HFF-Myc (cell line): ENCODE measurements around the gene DAZL.

Source experiments
- DNase-seq: peaks from one replicate; pipeline ENCODE4 v3.0.0-alpha.2; 2011; ENCODE audit warnings: low read depth; ENCODE audit errors: extremely low read depth
- H3K4me3 ChIP-seq: replicated peaks from 2 replicates; pipeline ENCODE4 v1.5.1; 2011; ENCODE audit warnings: low read depth, mild to moderate bottlenecking, control low read depth, low read length
- TF ChIP-seq, protein P1 (sequence below): IDR thresholded peaks from 2 replicates; pipeline ENCODE4 v1.5.1; 2012; ENCODE audit warnings: mild to moderate bottlenecking, low read depth, low read length, control low read depth; ENCODE audit errors: missing control alignments

Gene DAZL

DNA sequence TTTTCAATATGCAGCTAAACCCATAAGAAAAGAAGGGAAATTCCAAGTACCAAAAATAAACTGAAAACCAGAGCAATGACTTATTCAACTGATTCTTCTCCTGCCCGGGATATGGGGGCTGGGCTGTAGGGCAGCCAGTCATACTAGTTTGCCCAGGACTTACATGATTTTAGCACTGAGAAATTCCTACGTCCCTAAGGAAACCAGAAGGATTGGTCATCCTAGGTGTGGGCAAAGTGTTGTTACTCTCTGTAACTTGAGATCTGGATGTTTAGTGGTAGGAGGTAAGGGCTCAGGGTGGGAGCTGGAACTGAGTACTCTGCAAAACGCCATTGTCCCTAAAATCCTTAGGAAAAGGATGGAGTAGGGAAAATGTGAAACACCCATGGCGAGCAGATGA is 1.2 kb upstream of the DAZL start:
- TF ChIP-seq, protein P1, sequence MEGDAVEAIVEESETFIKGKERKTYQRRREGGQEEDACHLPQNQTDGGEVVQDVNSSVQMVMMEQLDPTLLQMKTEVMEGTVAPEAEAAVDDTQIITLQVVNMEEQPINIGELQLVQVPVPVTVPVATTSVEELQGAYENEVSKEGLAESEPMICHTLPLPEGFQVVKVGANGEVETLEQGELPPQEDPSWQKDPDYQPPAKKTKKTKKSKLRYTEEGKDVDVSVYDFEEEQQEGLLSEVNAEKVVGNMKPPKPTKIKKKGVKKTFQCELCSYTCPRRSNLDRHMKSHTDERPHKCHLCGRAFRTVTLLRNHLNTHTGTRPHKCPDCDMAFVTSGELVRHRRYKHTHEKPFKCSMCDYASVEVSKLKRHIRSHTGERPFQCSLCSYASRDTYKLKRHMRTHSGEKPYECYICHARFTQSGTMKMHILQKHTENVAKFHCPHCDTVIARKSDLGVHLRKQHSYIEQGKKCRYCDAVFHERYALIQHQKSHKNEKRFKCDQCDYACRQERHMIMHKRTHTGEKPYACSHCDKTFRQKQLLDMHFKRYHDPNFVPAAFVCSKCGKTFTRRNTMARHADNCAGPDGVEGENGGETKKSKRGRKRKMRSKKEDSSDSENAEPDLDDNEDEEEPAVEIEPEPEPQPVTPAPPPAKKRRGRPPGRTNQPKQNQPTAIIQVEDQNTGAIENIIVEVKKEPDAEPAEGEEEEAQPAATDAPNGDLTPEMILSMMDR, result no peak
- no peak for DNase-seq
- no peak overlapping the region for H3K4me3 ChIP-seq

DNA sequence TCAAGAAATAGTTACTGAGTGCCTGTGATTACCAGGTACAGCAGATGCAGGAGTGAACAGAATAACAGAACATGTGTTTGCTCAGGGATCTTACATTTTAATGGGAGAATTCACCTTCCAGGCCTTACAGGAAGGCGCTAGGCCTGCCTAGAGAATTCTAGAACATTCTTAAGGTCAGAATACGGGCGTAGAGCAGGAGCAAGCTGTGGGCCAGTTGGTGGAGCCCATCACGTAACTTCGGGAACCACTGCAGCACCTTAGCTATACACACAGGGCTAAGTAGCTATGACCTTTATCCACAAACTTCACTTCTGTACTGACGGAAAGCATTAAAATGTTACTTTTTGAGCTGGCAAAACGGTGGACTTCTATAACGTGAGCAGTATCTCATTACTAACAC is 743 bp upstream of the DAZL start:
- H3K4me3 ChIP-seq, result no peak overlapping the region
- TF ChIP-seq, protein P1, result no peak
- DNase-seq, result no peak

GRCh38 chr3:16604433-16604832 is 790 bp downstream of the DAZL start:
- no peak for DNase-seq
- H3K4me3 ChIP-seq, result no peak overlapping the region
- TF ChIP-seq, protein P1, result no peak

DNA sequence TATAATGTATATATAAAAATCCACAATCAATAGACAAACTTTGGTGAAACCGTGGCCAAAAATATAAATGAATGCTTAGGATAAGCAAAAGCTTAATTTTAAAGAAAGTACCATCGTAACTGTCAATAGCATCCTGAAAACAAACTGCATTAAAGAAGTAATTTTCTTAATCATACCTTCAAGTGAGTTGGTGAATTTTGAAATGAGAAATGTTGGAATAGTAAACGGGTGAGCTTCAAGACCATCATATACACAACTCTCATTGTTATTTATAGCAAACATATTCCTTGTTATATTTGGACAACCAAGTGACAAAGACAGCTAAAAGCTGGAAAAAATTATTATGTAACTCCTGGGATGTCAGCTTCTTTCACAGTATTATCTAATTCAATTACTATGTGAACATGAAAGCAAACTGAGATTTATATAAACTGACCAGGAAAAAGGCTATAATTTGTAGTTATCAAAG is 3.7 kb downstream of the DAZL start:
- TF ChIP-seq, protein P1, result no peak
- DNase-seq, result no peak
- H3K4me3 ChIP-seq, result no peak overlapping the region

GRCh38 chr3:16600780-16601536 is 4.3 kb downstream of the DAZL start:
- DNase-seq, result peak; percentile 56
- H3K4me3 ChIP-seq, result no peak overlapping the region
- TF ChIP-seq, protein P1, result peak; percentile 70

- H3K4me3 ChIP-seq, result no peak overlapping the region
- TF ChIP-seq, protein P1, result no peak
- no peak for DNase-seq
These were observed 5.5 kb downstream of the DAZL start for GRCh38 chr3:16599694-16600093.
